B cell (primary cell): ENCODE data around the gene GRIN2D. TPM values are rescaled to one million over a fixed set of nuclear protein-coding genes. Genes with fewer than 3 reads are reported as not detected.

Experiments
- ATAC-seq: fragments of 200-7000 bp; cut with Tn5 transposase; one replicate; pipeline ENCODE4 v1.10.0; 2021; ENCODE audit warnings: low read depth, mild to moderate bottlenecking, moderate number of reproducible peaks, moderate library complexity
- CTCF ChIA-PET: fragments of 350-600 bp; sonication (Branson Sonifier 250); formaldehyde crosslinking; loops from one replicate; lab custom pipeline; 2021; ENCODE audit warnings: antibody characterized with exemption, inconsistent platforms; lab: Charles Lee
- POLR2A ChIA-PET: fragments of 350-600 bp; sonication (Branson Sonifier 250); formaldehyde crosslinking; loops from one replicate; lab custom pipeline; 2021; ENCODE audit warnings: antibody characterized with exemption; lab: Charles Lee
- DNase-seq: peaks from one replicate; pipeline ENCODE4 v3.0.0; 2013
- H2AFZ ChIP-seq: 2 replicates; pipeline ENCODE4 v1.6.1; 2012; ENCODE audit warnings: mild to moderate bottlenecking, low read depth, low read length; ENCODE audit not compliant: insufficient read depth, poor library complexity, severe bottlenecking
- H3K27ac ChIP-seq, 2 donors: 1 replicate in 1 of 2; 2 replicates in 1 of 2; pipeline ENCODE4 v1.5.1; 2012 to 2013; ENCODE audit warnings: low read length in 2 of 2, mild to moderate bottlenecking in 2 of 2, moderate library complexity in 1 of 2
- H3K27me3 ChIP-seq, 4 experiments: fragments of 200-600 bp in 1 of 4; sonication (generic) in 1 of 4; replicated peaks in 1 of 4; 1 replicate in 2 of 4; 2 replicates in 2 of 4; pipeline versions ENCODE4 v1.6.1 to v1.7.0; 2013 to 2016; ENCODE audit warnings: low read length in 3 of 4, mild to moderate bottlenecking in 2 of 4, mixed read lengths in 1 of 4, moderate library complexity in 1 of 4; ENCODE audit not compliant: insufficient read depth in 4 of 4, control insufficient read depth in 3 of 4; ENCODE audit errors: control extremely low read depth in 1 of 4
- H3K36me3 ChIP-seq, 2 experiments: replicated peaks in 1 of 2; 1 replicate in 1 of 2; 2 replicates in 1 of 2; pipeline versions ENCODE4 v1.6.1 to v1.7.1; 2013; ENCODE audit warnings: low read length in 1 of 2; ENCODE audit not compliant: insufficient read depth in 2 of 2, control insufficient read depth in 1 of 2; ENCODE audit errors: control extremely low read depth in 1 of 2, extremely low read depth in 1 of 2
- H3K4me1 ChIP-seq, 2 donors: fragments of 200-600 bp in 1 of 2; sonication (generic) in 1 of 2; 1 replicate in 1 of 2; 2 replicates in 1 of 2; pipeline versions ENCODE4 v1.5.1 to v1.6.1; 2013 to 2017; ENCODE audit warnings: low read length in 2 of 2; ENCODE audit not compliant: control insufficient read depth in 2 of 2, insufficient read depth in 2 of 2
- H3K4me2 ChIP-seq: replicated peaks from 2 replicates; pipeline ENCODE3; 2012; ENCODE audit warnings: mild to moderate bottlenecking, low read depth, low read length; ENCODE audit not compliant: poor library complexity, severe bottlenecking
- H3K4me3 ChIP-seq, 5 experiments: fragments of 200-600 bp in 1 of 5; sonication (generic) in 1 of 5; 1 replicate in 3 of 5; 2 replicates in 2 of 5; pipeline versions ENCODE4 v1.5.1 to v1.7.0; 2011 to 2016; ENCODE audit warnings: low read length in 4 of 5, mild to moderate bottlenecking in 4 of 5, low read depth in 2 of 5, control low read depth in 1 of 5, moderate library complexity in 1 of 5; ENCODE audit not compliant: insufficient read depth in 1 of 5; ENCODE audit errors: control extremely low read depth in 1 of 5, extremely low read depth in 1 of 5
- H3K79me2 ChIP-seq: fragments of 200-600 bp; sonication (generic); one replicate; pipeline ENCODE4 v1.6.0; 2016; ENCODE audit warnings: low read length; ENCODE audit not compliant: control insufficient read depth, insufficient read depth
- H3K9ac ChIP-seq: fragments of 200-600 bp; sonication (generic); 2 replicates; pipeline ENCODE4 v1.6.1; 2017; ENCODE audit warnings: mild to moderate bottlenecking, low read length, moderate library complexity
- H3K9me3 ChIP-seq, 3 donors: one replicate each; pipeline versions ENCODE4 v1.6.1 to v1.7.1; 2013; ENCODE audit warnings: low read length in 2 of 3; ENCODE audit not compliant: control insufficient read depth in 2 of 3, insufficient read depth in 1 of 3; ENCODE audit errors: control extremely low read depth in 1 of 3
- H4K20me1 ChIP-seq: 2 replicates; pipeline ENCODE4 v1.6.0; 2012; ENCODE audit warnings: mild to moderate bottlenecking, low read length; ENCODE audit not compliant: insufficient read depth, control insufficient read depth, poor library complexity, severe bottlenecking
- H3K27ac Mint-ChIP-seq: one replicate; pipeline ENCODE4 v1.8.0; 2021; ENCODE audit warnings: mixed read lengths
- H3K27me3 Mint-ChIP-seq: one replicate; pipeline ENCODE4 v1.8.0; 2021; ENCODE audit warnings: mixed read lengths
- H3K4me1 Mint-ChIP-seq: one replicate; pipeline ENCODE4 v1.8.0; 2021; ENCODE audit warnings: mixed read lengths
- H3K4me3 Mint-ChIP-seq: one replicate; pipeline ENCODE4 v1.8.0; 2021; ENCODE audit warnings: mixed read lengths
- H3K9me3 Mint-ChIP-seq: one replicate; pipeline ENCODE4 v1.8.0; 2022; ENCODE audit warnings: mixed read lengths; ENCODE audit not compliant: insufficient read depth
- CTCF ChIP-seq: fragments of 200-600 bp; IDR thresholded peaks from one replicate; pipeline ENCODE4 v1.8.0; 2022; ENCODE audit warnings: antibody characterized with exemption, mild to moderate bottlenecking
- EZH2 ChIP-seq: IDR thresholded peaks from 2 replicates; pipeline ENCODE4 v1.6.1; 2012; ENCODE audit warnings: borderline replicate concordance, low read depth, mild to moderate bottlenecking, moderate library complexity, low read length; ENCODE audit not compliant: insufficient read depth, poor library complexity, severe bottlenecking
- WGBS: methylation state at CpG from one replicate; pipeline ENCODE4 v1.1.5; 2013; ENCODE audit warnings: missing lambda C conversion rate; ENCODE audit not compliant: insufficient coverage; 5-methylcytosine and 5-hydroxymethylcytosine counted together
- intact Hi-C: fragments of 100-400 bp; cut with micrococcal nuclease; formaldehyde crosslinking; loops from one replicate; pipeline ENCODE4 v1.10.0; 2022
- polyA plus RNA-seq: library from polyadenylated mRNA; depleted of rRNA; stranded (reverse); fragments of >200 nt; gene quantifications from 2 replicates; pipeline ENCODE4 v1.2.3, GENCODE V29; 2012
- total RNA-seq, 2 donors: library from RNA; stranded (reverse); fragments of 120-200 nt in 1 of 2; gene quantifications; 1 replicate in 1 of 2; 2 replicates in 1 of 2; pipeline versions ENCODE4 v1.2.3 to v1.2.4, GENCODE V29; 2013 to 2022

The GRIN2D gene
- total and polyA plus RNA-seq, 2 donors (not counting 1 experiment from before 2014, with no cell fraction given): not detected

- DNase-seq: peak; percentile 100
- H3K4me3 ChIP-seq: peak within 1 kb of the TSS; percentile 76 to 91 (median 85)
- H2AFZ ChIP-seq: peak within 1 kb of the TSS; percentile 95
- no peaks in the 10 kb centered on the region for H4K20me1 ChIP-seq
- ATAC-seq: peak; percentile 89
- H3K9ac ChIP-seq: peak within 1 kb of the TSS; percentile 85
- no peaks in the 10 kb centered on the region for H3K9me3 Mint-ChIP-seq
- no peaks in the 10 kb centered on the region for H3K27me3 Mint-ChIP-seq
- peak within 1 kb of the TSS; percentile 97 for H3K27ac Mint-ChIP-seq
- peaks cover 5 to 20% of the 10 kb centered on the region in 2 donors for H3K4me1 ChIP-seq
- no peaks in the 10 kb centered on the region for H3K79me2 ChIP-seq
- peak within 1 kb of the TSS; percentile 95 for H3K4me3 Mint-ChIP-seq
- WGBS: under 1% methylated on average over 53 of the region's 59 CpGs
- TF ChIP-seq CTCF (no peak), EZH2 (no peak)
- ChIA-PET POLR2A (interaction anchor here (0.6 to 1.7 kb wide), 16 partner anchors 26 to 1276 kb away, joined by 3 to 16 read pairs (median 4); partner anchors contain the start of genes EMP3, FTL, GRIN2D and KDELR1), CTCF (interaction anchor here (0.7 to 2.5 kb wide), 11 partner anchors 27 to 1505 kb away, joined by 3 to 21 read pairs (median 5); partner anchors contain the start of gene KDELR1)
- H3K27ac ChIP-seq: peak within 1 kb of the TSS; percentile 93 to 97
- no peaks in the 10 kb centered on the region for H3K9me3 ChIP-seq
- H3K4me2 ChIP-seq: peak within 1 kb of the TSS; percentile 97
- peaks cover 0 to 3% of the 10 kb centered on the region in 2 experiments for H3K36me3 ChIP-seq
- no peaks in the 10 kb centered on the region for H3K27me3 ChIP-seq
- intact Hi-C loops: loop anchor here (1.0 to 5.0 kb wide), 12 partner anchors 27 to 1762 kb away; partner anchors contain the start of genes CALM3, CYTH2, DBP and GRWD1
- peaks cover 15% of the 10 kb centered on the region for H3K4me1 Mint-ChIP-seq
Observed at GRCh38 chr19:48363810-48364597, 29.5 kb upstream of the GRIN2D start, which contains the start of the genes SYNGR4 and TMEM143. Gene SYNGR4 (plus strand): TSS chr19:48364367. CDS start chr19:48365843, 1,476 bp downstream. Gene TMEM143 (minus strand): TSS chr19:48363940. CDS start chr19:48363920, 20 bp downstream.
